ENCODE data around the gene CCDC149.
A peak's percentile ranks its signal among the peaks of the same experiment; 100 is the strongest.

CCDC149 gene

GRCh38 chr4:24770667-24771066 is 142.2 kb downstream of the CCDC149 start:
- DNase-seq (ENCODE audit: low read depth): no peak
- no peak overlapping the region for H3K4me3 ChIP-seq (ENCODE audit: control insufficient read depth, low read depth, low read length)
- TF ChIP-seq CTCF (IDR thresholded peaks at IDR 0.05; ENCODE audit: control insufficient read depth, insufficient read depth, low read depth, low read length, missing control alignments): no peak

DNA sequence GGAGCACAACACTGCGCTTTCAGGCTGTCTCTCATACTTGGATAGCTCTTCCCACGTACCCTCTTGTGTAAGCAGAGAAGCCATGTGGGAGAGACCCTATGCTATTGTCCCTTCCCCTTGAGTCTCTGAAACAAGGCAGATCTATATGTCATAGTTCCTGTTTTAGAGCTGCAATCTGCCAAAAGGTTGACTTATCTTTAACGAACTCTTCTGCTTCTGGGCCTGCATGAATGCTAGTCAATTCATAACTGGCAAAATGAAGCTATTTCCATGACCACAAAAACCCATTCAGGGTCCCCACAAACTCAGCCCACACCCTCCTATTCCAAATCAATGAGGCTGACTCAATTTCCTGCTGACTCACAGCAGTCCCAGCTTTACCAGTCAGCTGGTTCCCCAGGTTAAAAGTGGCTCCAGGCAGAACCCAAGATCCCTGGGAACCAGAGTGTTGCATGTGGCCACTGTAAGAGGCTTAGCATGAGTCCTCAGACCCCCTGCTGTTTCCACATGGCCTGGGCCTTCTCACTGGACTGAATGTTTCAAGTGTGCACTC is 142.7 kb downstream of the CCDC149 start:
- no peak overlapping the region for H3K4me3 ChIP-seq (ENCODE audit: control insufficient read depth, low read depth, low read length)
- DNase-seq (ENCODE audit: low read depth): peak; percentile 88
- no peak for TF ChIP-seq CTCF (IDR thresholded peaks at IDR 0.05; ENCODE audit: control insufficient read depth, insufficient read depth, low read depth, low read length, missing control alignments)

DNA sequence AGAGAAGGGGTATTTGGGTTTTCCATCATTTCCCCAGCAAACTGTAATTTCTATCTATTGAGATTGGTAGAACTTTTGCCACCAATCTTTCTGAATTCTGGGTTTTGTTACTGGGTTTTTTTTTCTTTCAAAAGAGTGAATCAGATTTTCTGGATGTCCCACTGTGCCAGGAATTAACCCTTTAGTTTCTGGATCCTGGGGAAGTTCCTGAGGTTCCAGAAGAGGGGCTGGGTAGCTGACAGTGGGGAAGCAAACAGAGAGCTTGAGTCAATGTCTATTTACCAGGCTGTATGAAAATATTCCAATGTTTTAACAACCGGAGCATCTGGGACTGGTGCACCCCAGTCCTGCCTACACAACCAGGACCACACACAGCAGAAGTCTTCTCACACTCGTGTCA is 143.3 kb downstream of the CCDC149 start:
- no peak for DNase-seq (ENCODE audit: low read depth)
- no peak for TF ChIP-seq CTCF (IDR thresholded peaks at IDR 0.05; ENCODE audit: control insufficient read depth, insufficient read depth, low read depth, low read length, missing control alignments)
- H3K4me3 ChIP-seq (ENCODE audit: control insufficient read depth, low read depth, low read length): no peak overlapping the region

DNA sequence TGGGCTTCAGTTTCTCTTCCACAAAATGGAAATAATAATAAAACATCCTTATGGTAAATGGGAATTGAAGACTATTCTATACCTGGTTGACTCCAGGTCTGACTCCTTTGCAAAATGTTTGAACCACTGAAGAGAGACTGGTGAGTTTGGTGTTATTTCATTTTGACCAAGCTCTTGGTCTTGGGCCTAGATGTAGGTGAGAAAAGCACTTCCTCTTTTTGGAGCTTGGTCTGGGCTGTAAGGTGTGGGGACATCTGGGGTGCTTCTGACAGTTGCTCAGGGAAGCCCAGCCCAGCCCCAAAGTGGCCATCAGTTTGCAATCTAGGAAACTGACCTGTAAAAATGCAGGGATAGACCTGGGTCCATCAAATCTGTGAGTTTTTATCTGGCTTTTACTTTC is 144.2 kb downstream of the CCDC149 start:
- H3K4me3 ChIP-seq (ENCODE audit: control insufficient read depth, low read depth, low read length): no peak overlapping the region

DNA sequence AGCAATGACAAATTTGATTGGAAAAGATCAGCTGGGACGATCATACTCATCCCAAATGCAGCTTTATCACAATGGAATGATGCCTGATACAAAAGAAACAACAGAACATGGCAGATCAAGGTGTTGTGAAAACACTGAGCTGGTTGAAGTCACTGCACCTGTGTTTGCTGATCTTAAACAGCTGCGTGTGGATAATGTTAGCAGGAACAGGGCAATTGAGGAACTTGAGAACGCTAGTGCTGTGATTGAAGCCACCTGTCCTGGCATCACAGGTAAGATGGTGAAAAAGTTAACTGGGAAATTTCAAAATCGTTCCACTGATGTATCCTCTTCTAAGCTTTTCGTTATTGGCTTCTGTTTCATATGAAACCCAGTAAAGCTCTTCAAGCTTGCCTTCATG is 144.8 kb downstream of the CCDC149 start:
- DNase-seq (ENCODE audit: low read depth): no peak
- TF ChIP-seq CTCF (IDR thresholded peaks at IDR 0.05; ENCODE audit: control insufficient read depth, insufficient read depth, low read depth, low read length, missing control alignments): no peak
- H3K4me3 ChIP-seq (ENCODE audit: control insufficient read depth, low read depth, low read length): no peak overlapping the region

More for the DNA sequence above, 144.2 kb downstream of the CCDC149 start:
- DNase-seq (ENCODE audit: low read depth): no peak
- TF ChIP-seq CTCF (IDR thresholded peaks at IDR 0.05; ENCODE audit: control insufficient read depth, insufficient read depth, low read depth, low read length, missing control alignments): no peak

DNA sequence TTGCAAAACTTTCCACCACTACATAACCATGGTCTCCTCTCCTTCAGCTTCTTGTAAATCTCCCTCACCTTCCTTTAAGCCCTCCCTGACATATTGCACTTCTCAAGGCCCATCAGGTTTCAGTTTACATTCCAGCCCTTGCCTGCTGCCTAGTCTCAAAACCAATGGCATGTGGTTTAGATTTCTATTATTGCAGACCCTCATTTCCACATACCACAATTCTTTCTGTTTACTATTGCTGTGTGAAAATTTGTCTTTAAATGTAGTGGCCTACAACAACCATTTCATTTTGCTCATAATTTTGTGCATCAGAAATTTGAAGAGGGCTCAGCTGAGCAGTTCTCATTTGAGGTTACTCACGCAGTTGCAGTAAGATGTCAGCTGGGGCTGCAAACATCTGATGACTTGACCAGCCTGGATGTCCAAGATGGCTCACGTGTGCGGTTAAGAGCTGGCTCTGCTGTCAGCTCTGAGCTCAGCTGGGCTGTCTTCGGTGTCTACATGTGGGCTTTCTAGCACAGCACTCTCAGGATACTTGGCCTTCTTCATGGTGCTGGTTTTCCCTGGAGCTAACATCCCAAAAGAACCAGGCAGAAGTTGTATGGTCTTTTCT is 147.4 kb downstream of the CCDC149 start:
- no peak for TF ChIP-seq CTCF (IDR thresholded peaks at IDR 0.05; ENCODE audit: control insufficient read depth, insufficient read depth, low read depth, low read length, missing control alignments)
- no peak overlapping the region for H3K4me3 ChIP-seq (ENCODE audit: control insufficient read depth, low read depth, low read length)
- no peak for DNase-seq (ENCODE audit: low read depth)

Measured in AG09309 (cell line).